PC-3 (cell line): Measurements from ENCODE around the gene NDFIP2. TPM values are rescaled to one million over a fixed set of nuclear protein-coding genes. Genes with fewer than 3 reads are reported as not detected.

ENCODE experiments used
- ATAC-seq: fragments of 200-7000 bp; cut with Tn5 transposase; 2 replicates; pipeline ENCODE4 v1.9.1; 2020; ENCODE audit warnings: mild to moderate bottlenecking, moderate library complexity
- BruUV-seq: library from RNA; stranded (reverse); fragments of 400-500 nt; replicated peaks from 2 replicates; lab custom pipeline; 2021; lab: Mats Ljungman, UMichigan
- CTCF ChIA-PET: fragments of 300-600 bp; sonication (Branson Sonifier 250); formaldehyde crosslinking; loops from one replicate; lab custom pipeline; 2022; ENCODE audit warnings: antibody characterized with exemption; lab: Charles Lee
- POLR2A ChIA-PET: fragments of 300-600 bp; sonication (Branson Sonifier 250); formaldehyde crosslinking; loops from one replicate; lab custom pipeline; 2022; ENCODE audit warnings: antibody characterized with exemption; ENCODE audit not compliant: unreplicated experiment; lab: Charles Lee
- DNase-seq: peaks from one replicate; pipeline ENCODE4 v3.0.0-alpha.2; 2015
- H2AFZ ChIP-seq: fragments of 300-600 bp; sonication (generic); 2 replicates; pipeline ENCODE4 v1.6.0; 2016; ENCODE audit warnings: antibody characterized with exemption, low read length
- H3F3A ChIP-seq: fragments of 300-600 bp; sonication (generic); one replicate; pipeline ENCODE4 v1.6.0; 2017; ENCODE audit warnings: antibody characterized with exemption, low read length, control low read depth, mild to moderate bottlenecking; ENCODE audit not compliant: unreplicated experiment
- H3K27ac ChIP-seq: fragments of 300-600 bp; sonication (generic); 2 replicates; pipeline ENCODE4 v1.5.1; 2016; ENCODE audit warnings: mild to moderate bottlenecking, low read length
- H3K27me3 ChIP-seq: fragments of 300-600 bp; sonication (generic); 2 replicates; pipeline ENCODE4 v1.6.1; 2016; ENCODE audit warnings: low read length, mixed read lengths
- H3K36me3 ChIP-seq: fragments of 300-600 bp; sonication (generic); 2 replicates; pipeline ENCODE4 v1.6.1; 2016; ENCODE audit warnings: low read depth, mixed run types, low read length, mixed read lengths
- H3K4me1 ChIP-seq: fragments of 300-600 bp; sonication (generic); 2 replicates; pipeline ENCODE4 v1.5.1; 2016; ENCODE audit warnings: low read length; ENCODE audit not compliant: insufficient read depth
- H3K4me2 ChIP-seq: fragments of 300-600 bp; sonication (generic); 2 replicates; pipeline ENCODE4 v1.6.0; 2016; ENCODE audit warnings: low read length
- H3K4me3 ChIP-seq: fragments of 300-600 bp; sonication (generic); 2 replicates; pipeline ENCODE4 v1.5.1; 2016; ENCODE audit warnings: mild to moderate bottlenecking, low read length, mixed read lengths
- H3K79me2 ChIP-seq: fragments of 300-600 bp; sonication (generic); 2 replicates; pipeline ENCODE4 v1.6.1; 2017; ENCODE audit warnings: low read length, mixed read lengths
- H3K9ac ChIP-seq: fragments of 300-600 bp; sonication (generic); 2 replicates; pipeline ENCODE4 v1.6.0; 2016; ENCODE audit warnings: mild to moderate bottlenecking, low read length
- H3K9me2 ChIP-seq: fragments of 300-600 bp; sonication (generic); replicated peaks from 2 replicates; pipeline ENCODE4 v1.6.1; 2016; ENCODE audit warnings: mixed run types, low read length, mixed read lengths
- H3K9me3 ChIP-seq: fragments of 300-600 bp; sonication (generic); 2 replicates; pipeline ENCODE4 v1.6.1; 2016; ENCODE audit warnings: low read length, mixed read lengths
- H4K20me1 ChIP-seq: fragments of 300-600 bp; sonication (generic); 2 replicates; pipeline ENCODE4 v1.6.1; 2016; ENCODE audit warnings: low read length, mixed read lengths
- CTCF ChIP-seq: fragments of 300-600 bp; sonication (generic); conservative IDR thresholded peaks from 2 replicates; pipeline ENCODE4 v1.5.1; 2017; ENCODE audit warnings: antibody characterized with exemption, low read depth, mild to moderate bottlenecking, low read length
- EZH2 ChIP-seq: fragments of 300-600 bp; sonication (generic); IDR thresholded peaks from one replicate; pipeline ENCODE4 v1.6.1; 2017; ENCODE audit warnings: antibody characterized with exemption, mild to moderate bottlenecking, low read length; ENCODE audit not compliant: unreplicated experiment
- EZH2phosphoT487 ChIP-seq: fragments of 300-600 bp; sonication (generic); IDR thresholded peaks from 2 replicates; pipeline ENCODE4 v1.6.1; 2018; ENCODE audit warnings: mild to moderate bottlenecking, antibody characterized with exemption, low read length, borderline replicate concordance
- intact Hi-C: fragments of 100-400 bp; cut with micrococcal nuclease; formaldehyde crosslinking; loops from 2 replicates; pipeline ENCODE4 v1.9.0; 2023
- total RNA-seq: library from RNA; depleted of rRNA; stranded (reverse); fragments of >200 nt; gene quantifications from 2 replicates; pipeline ENCODE4 v1.2.3, GENCODE V29; 2014

Gene NDFIP2
- total RNA-seq, 1 experiment from 2014 or later = 19.5 TPM

GRCh38 chr13:79486433-79487188, 5.7 kb downstream of the NDFIP2 start:
- DNase-seq (no peak), ATAC-seq (no peak)
- Histone ChIP-seq H4K20me1 (peaks cover 14% of the 10 kb centered on the region), H3K4me3 (no peak overlapping the region), H3K36me3 (no peaks in the 10 kb centered on the region; the same call in 1 of the 2 replicates), H3K4me1 (peaks cover 49% of the 10 kb centered on the region), H3K9me3 (no peaks in the 10 kb centered on the region), H3K9me2 (no peaks in the 10 kb centered on the region), H3K4me2 (no peak overlapping the region), H3K9ac (no peak overlapping the region), H3K79me2 (peaks cover 97% of the 10 kb centered on the region), H3F3A (no peaks in the 10 kb centered on the region), H3K27me3 (no peaks in the 10 kb centered on the region), H3K27ac (no peak overlapping the region), H2AFZ (no peak overlapping the region)
- CTCF ChIA-PET = no interaction called here
- intact Hi-C loops = no loop called here
- POLR2A ChIA-PET = interaction anchor here (0.9 kb wide), 1 partner anchor 42 kb away, joined by 6 read pairs; no protein-coding TSS in a partner anchor
- TF ChIP-seq EZH2 = no peak
- BruUV-seq = no TSS peak

GRCh38 chr13:79490326-79490725, 9.4 kb downstream of the NDFIP2 start:
- Histone ChIP-seq H3K27me3 (no peaks in the 10 kb centered on the region), H2AFZ (no peak overlapping the region), H3K27ac (no peak overlapping the region), H3K9me2 (no peaks in the 10 kb centered on the region), H3F3A (no peaks in the 10 kb centered on the region), H3K9me3 (no peaks in the 10 kb centered on the region), H3K4me3 (no peak overlapping the region), H3K4me1 (peaks cover 32% of the 10 kb centered on the region), H3K36me3 (no peaks in the 10 kb centered on the region; the same call in 1 of the 2 replicates), H4K20me1 (0 out of 2 replicates have a peak, but pooled peaks cover 7% of the 10 kb centered on the region), H3K4me2 (no peak overlapping the region), H3K79me2 (peaks cover 99% of the 10 kb centered on the region), H3K9ac (no peak overlapping the region)
- ATAC-seq (no peak), DNase-seq (no peak)
- TF ChIP-seq EZH2phosphoT487 = no peak
- no peak for TF ChIP-seq CTCF
- ChIA-PET POLR2A (no interaction called here), CTCF (no interaction called here)
- no TSS peak for BruUV-seq
- intact Hi-C loops = loop anchor here (2.0 kb wide), 1 partner anchor 34 kb away; no protein-coding TSS in a partner anchor

GRCh38 chr13:79490824-79491223, 9.9 kb downstream of the NDFIP2 start:
- ATAC-seq (no peak), DNase-seq (no peak)
- Histone ChIP-seq H3K4me2 (no peak overlapping the region), H3K9ac (no peak overlapping the region), H3K9me2 (no peaks in the 10 kb centered on the region), H3K4me1 (peaks cover 27% of the 10 kb centered on the region), H3K4me3 (no peak overlapping the region), H3K79me2 (peaks cover 99% of the 10 kb centered on the region), H3K27me3 (no peaks in the 10 kb centered on the region), H3K36me3 (no peaks in the 10 kb centered on the region; the same call in 1 of the 2 replicates), H2AFZ (no peak overlapping the region), H3K27ac (no peak overlapping the region), H4K20me1 (0 out of 2 replicates have a peak, but pooled peaks cover 7% of the 10 kb centered on the region), H3K9me3 (no peaks in the 10 kb centered on the region), H3F3A (no peaks in the 10 kb centered on the region)
- TF ChIP-seq EZH2phosphoT487 = no peak
- POLR2A ChIA-PET = no interaction called here
- intact Hi-C loops = loop anchor here (1.0 to 2.0 kb wide), 2 partner anchors 10 to 34 kb away; partner anchors contain the start of gene NDFIP2
- BruUV-seq = no TSS peak
- CTCF ChIA-PET = interaction anchor here (1.5 kb wide), 1 partner anchor 67 kb away, joined by 4 read pairs; no protein-coding TSS in a partner anchor
